Amygdala (tissue), 56 donors: ENCODE measurements around the gene GABBR2.

Experiments used
- DNase-seq, 56 donors: peaks; one replicate each; lab custom pipeline; 2025; lab: John Stamatoyannopoulos, UW

The GABBR2 gene

GRCh38 chr9:98316445-98317133, 392.1 kb downstream of the GABBR2 start:
- DNase-seq = no peak

GRCh38 chr9:98315551-98316060, 393.1 kb downstream of the GABBR2 start:
- DNase-seq = peak in 54 of 56 donors; percentile 10 to 86 (median 48)

- no peak for DNase-seq
Measured at GRCh38 chr9:98315067-98315453, 393.7 kb downstream of the GABBR2 start.

GRCh38 chr9:98314381-98315066, 394.2 kb downstream of the GABBR2 start:
- no peak for DNase-seq

DNA sequence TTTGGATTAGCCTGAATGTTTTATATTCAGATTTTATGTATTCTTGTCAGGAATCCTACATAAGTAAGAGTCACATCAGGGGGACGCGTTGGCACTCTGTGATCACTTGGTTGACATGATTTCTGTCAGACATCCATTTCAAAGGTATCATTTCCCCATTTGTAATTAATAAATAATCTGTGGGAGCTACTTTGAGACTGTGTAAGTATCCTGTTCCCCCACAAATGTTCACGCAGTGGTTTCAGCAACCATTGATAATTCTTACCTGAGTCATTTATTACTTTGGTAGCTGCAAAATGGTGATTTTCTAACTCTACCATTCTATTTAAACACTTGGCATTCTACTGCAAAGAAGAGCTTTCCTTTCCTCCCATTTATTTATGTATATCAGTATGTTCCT, 396.4 kb downstream of the GABBR2 start:
- no peak for DNase-seq

DNA sequence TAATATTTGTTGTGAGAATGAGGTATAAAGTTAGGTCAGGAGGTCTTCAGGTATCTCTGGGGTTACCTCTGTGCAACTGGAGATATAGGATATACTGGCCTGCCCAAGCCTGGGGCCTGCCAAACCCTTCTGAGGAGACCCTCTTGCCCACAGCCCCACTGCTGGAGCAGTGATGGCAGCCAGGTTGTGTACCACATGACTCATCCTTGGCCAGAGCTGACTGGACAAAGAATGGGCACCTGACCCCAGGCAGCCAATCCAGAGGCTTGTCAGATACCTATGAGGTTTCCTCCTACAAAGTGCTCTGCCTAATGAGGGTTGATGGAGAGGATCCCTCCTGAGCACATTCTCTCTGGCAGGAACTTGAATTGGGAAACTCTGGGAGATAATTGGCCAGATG, 397.2 kb downstream of the GABBR2 start:
- no peak for DNase-seq

DNA sequence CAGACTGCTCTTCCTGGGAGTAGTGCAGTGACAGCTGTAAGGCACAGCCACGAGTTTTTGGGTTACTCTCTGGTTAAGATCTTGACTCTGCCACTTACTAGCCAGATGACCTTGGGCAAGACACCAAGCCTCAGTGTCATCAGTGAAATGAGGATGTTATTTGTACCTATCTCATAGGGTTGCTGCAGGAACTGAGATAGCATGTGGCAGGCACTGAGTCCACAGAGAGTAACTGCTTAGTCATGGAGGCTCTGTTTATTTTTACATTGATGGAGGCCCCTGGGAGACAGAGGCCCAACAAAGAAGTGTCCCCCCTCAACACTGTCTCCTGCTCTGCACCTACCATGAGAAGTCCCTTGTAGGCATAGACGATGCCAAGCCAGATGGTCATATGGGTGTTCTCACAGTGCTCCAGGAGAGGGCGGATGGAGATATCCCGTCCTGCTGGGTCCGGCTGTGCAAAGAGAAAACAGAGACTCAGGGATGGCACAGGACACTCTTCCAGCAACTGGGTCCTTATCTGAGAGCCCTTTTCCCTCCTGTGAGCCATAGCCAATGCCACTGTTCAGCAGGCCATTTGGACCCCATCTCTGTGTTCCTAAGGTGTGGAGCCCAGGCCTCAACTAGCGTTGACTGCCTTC, 397.9 kb downstream of the GABBR2 start:
- DNase-seq = no peak

DNA sequence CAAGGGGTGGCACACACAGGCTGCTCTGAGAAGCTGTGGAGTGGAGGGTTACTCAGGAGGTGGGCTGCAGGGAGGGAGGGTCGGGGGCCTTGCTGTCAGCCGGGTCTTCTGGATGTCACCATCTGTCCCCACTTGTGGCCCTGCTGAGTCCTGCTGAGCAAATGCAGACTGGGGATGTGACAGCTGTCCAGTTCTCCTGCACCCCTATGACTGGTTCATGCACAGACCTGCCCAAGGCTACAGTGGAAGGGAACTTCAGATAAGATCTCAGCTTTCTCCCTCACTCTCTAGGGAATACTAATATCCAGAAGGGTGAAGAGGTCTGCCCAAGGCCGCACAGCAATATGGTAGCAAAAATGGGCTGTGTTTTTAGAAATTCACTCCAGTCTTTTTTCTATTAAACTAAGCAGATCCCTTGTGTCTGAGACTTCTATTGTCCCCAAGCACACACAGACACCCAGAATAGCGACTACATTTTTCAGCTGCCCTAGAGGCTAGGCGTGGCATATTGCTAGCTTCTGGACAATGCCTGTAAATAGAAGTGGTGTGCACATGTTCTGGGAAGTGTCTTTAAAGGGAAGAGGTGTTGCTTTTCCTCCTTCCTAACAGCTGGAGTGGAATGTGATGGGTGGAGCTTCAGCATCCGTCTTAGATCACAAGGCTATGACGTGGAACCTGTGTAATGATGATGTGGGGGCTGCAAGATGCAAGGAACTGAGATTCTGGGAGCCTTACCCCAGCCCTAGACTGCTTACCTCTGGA, 402.2 kb downstream of the GABBR2 start:
- DNase-seq = no peak

GRCh38 chr9:98304381-98304780, 404.4 kb downstream of the GABBR2 start:
- DNase-seq = no peak

GRCh38 chr9:98303633-98304125, 405.1 kb downstream of the GABBR2 start:
- DNase-seq = no peak

DNA sequence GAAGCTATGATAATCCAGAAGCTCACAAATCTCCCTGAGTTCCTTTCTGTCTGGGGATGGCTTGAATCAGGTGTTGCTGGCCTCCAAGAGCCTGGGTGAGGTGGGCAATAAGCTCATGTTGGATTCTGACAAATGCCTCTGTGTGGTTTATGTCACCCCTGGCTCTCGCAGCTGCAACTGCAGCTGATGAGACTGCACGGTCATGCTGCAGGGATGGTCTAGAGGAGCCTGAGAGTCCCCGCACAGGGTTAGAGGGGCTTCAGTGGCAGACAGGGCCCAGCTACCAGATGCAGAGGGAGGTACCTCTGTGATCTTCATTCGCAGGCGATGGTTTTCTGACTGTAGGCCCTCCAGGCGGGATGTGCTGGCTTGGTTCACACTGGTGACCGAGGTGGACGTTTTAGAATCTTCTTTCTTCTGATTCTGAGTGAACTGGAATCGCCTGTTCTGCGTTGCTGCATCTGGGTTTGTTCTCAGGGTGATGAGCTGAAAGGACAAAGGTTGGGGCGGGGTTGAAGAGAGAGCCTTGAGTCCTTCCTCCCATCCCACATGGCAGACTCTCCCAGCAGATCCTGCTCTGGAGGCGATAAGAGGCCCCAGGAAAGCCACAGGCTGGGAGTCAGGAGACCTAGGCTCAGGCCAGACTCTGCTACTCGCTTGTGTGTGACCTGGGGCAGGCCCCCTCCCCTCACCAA, 405.6 kb downstream of the GABBR2 start:
- DNase-seq = no peak

DNA sequence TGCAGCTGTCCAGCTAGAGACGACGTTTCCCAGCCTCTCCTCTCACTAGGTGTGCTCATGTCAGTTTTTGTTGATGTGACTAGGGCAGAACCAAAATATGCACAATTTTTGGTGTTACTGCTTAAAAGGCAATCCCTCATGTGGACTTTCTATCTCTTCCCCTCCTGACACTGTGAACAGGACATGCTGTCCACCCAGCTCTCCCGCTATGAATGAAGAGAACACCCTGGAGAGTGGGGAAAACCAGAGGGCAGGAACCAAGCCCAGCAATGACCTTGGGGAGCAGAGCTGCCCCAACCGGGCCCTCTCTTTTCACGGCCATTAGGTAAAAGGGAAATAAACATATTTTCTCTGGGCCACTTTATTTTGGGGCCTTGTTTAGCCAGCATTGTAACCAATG, 406.6 kb downstream of the GABBR2 start:
- no peak for DNase-seq

DNA sequence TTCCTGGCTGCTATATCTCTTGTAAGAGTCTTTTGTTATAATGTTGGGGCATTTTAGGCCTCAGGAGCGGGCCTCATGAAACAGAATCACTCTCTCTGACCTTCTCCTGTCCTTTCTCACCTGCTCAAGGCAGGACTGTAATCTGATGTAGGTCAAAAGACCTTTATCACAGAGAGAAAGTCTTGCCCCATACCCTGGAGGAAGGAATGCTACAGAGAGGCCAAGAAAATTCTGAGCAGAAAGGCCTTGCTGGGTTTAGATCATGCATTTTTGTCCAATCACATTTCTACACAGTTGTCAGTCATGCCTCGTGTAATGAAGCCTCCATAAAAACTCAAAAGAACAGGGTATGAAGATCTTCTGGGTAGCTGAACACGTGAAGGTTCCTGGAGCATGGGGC, 408.1 kb downstream of the GABBR2 start:
- DNase-seq = no peak

DNA sequence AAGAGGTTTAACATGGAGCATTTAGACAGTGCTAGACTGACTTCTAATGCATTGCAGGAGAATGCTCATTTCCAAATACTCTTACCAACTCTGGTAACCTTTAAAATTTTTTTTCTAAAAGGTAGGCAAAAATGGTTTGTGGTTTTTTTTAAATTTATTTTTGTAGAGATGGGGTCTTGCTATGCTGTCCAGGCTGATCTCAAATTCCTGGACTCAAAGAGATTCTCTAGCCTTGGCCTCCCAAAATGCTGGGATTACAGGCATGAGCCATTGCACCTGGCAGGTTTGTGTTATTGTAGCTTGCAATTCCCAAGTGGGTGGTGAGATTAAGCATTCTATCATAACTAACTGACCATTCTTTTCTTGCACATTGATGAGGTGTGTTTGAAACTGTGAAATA, 410.3 kb downstream of the GABBR2 start:
- DNase-seq = no peak

DNA sequence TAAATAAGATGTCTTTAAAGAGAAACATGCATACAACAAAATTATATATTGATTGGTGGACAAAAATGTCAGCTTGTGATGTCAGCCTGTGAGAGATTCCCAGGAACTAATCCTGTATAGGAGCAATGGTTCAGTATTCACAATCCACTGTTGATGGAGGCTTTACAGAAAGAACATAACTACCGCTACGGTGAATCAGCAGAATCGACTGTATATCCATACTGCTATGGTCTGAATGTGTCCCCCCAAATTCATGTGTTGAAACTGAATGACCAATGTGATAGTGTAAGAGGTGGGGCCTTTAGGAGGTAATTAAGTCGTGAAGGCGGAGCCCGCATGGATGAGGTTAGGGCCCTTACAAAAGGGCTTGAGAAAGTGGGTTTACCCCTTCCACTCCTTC, 412.9 kb downstream of the GABBR2 start:
- no peak for DNase-seq

- no peak for DNase-seq
Measured at GRCh38 chr9:98291820-98292219, 416.9 kb downstream of the GABBR2 start.

DNA sequence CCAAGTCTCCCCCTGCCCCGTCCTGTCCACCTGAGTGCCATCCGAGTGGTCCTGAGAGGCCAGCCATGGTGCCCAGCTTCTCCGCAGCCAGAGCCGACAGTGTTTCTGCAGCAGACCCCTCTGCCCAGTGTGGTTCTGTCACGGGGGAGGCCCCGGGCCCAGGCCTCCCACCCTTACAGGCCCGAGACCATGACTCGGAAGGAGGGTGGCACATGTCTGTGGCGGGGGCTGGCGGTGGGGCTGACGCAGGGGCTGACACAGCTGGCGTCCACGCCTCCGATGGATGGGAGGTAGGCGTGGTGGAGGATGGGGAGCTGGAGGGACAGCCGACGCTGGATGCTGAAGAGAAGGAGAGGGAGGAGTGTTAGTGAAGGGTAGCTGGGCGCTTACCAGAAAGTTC, 418.3 kb downstream of the GABBR2 start:
- DNase-seq = no peak

DNA sequence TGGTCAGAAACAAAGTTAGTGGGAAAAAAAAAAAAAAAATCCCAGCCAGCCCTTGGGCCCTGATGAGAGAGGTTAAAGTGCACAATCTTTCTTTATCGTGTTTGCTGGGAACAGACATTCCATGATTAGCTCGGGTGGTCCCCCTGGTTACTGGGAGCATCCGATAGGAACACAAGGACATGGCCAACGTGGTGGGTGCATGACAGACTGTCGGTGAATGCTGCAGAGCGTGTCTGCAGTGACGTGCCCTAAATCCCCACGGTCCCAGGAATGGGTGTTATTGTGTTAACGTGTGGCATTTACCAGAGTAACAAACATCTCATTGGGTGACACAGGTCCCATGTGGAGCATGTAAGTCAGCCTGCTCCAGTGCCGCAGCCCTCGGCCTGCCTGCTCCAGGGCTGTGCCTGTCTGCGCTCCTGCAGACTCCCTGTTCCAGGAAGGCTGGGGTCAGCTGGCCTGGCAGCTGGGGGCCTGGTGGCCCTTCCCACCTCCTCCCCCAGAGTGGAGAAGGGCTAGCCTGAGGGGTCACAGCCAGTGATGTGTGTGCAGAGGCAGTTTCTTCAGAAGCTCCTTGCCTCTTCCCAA, 419.0 kb downstream of the GABBR2 start:
- no peak for DNase-seq

DNA sequence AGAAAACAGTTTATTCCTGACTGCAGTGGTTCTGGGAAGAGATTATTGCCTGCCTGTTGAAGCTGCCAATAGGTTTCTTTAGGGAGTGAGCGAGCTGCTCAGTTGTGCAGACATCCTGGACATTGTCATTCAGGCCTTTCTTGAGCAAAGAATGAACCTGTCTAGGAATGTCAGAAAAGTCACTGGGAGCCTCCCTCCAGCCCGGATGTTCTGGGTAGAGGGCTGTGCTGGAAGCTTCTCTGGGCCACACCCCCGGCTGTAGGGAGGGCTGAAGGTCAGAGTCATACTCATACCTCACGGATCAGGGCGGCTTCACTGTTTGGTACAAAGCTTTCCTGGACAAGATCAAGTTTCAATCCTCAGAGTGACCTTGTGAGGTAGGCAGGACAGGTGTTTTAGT, 419.9 kb downstream of the GABBR2 start:
- no peak for DNase-seq

DNA sequence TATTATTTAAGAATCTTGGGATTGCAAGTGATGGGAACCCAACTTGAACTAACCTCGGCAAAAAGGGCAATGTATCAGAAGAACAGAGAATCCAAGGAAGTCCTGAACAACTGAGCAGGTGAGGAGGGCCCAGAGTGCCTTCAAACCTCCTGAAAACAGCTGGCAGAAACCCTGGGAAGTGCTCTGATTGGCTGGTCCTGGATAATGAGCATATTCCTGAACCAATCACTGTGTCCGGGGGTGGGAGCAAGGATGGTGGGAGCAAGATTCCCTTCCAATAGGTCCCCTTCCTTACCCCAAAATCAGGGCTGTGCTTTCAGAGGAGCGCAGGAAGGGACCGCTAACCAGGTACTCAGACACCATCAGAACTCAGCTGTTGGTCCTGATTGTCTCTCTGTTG, 421.4 kb downstream of the GABBR2 start:
- DNase-seq = no peak
